Natural killer cell (primary cell): ENCODE measurements around the gene ACTR10. TPM values are rescaled to one million over a fixed set of nuclear protein-coding genes. Genes with fewer than 3 reads are reported as not detected.

Experiments
- ATAC-seq, 3 donors: fragments of 150-1000 bp in 2 of 3; fragments of 200-7000 bp in 1 of 3; cut with Tn5 transposase; 1 replicate in 1 of 3; 2 replicates in 2 of 3; pipeline ENCODE4 v1.10.0; 2021; ENCODE audit warnings: mild to moderate bottlenecking in 2 of 3, moderate library complexity in 2 of 3
- DNase-seq, 2 donors: peaks; one replicate each; pipeline versions ENCODE4 v3.0.0 to v3.0.0-alpha.2; 2013 to 2021; ENCODE audit warnings: mixed read lengths in 1 of 2
- H3K27ac ChIP-seq: one replicate; pipeline ENCODE4 v1.5.1; 2013; ENCODE audit warnings: mild to moderate bottlenecking, low read length
- H3K27me3 ChIP-seq: one replicate; pipeline ENCODE4 v1.6.1; 2013; ENCODE audit warnings: low read length; ENCODE audit not compliant: control insufficient read depth, insufficient read depth
- H3K36me3 ChIP-seq: one replicate; pipeline ENCODE4 v1.6.1; 2013; ENCODE audit warnings: low read length; ENCODE audit not compliant: control insufficient read depth, insufficient read depth
- H3K4me1 ChIP-seq: one replicate; pipeline ENCODE4 v1.6.1; 2013; ENCODE audit warnings: low read length; ENCODE audit not compliant: control insufficient read depth, insufficient read depth
- H3K4me3 ChIP-seq: one replicate; pipeline ENCODE4 v1.5.1; 2013; ENCODE audit warnings: low read length
- H3K9me3 ChIP-seq: one replicate; pipeline ENCODE4 v1.6.1; 2013; ENCODE audit warnings: low read length; ENCODE audit not compliant: control insufficient read depth, insufficient read depth
- H3K27ac Mint-ChIP-seq, 2 donors: one replicate each; pipeline ENCODE4 v1.8.0; 2022; ENCODE audit warnings: mild to moderate bottlenecking in 2 of 2, mixed read lengths in 2 of 2, moderate library complexity in 1 of 2
- H3K27me3 Mint-ChIP-seq, 2 donors: one replicate each; pipeline ENCODE4 v1.8.0; 2022; ENCODE audit warnings: low read depth in 2 of 2, mixed read lengths in 2 of 2
- H3K36me3 Mint-ChIP-seq: one replicate; pipeline ENCODE4 v1.8.0; 2022; ENCODE audit warnings: mixed read lengths
- H3K4me1 Mint-ChIP-seq, 2 donors: one replicate each; pipeline ENCODE4 v1.8.0; 2022; ENCODE audit warnings: mixed read lengths in 2 of 2
- H3K4me3 Mint-ChIP-seq: one replicate; pipeline ENCODE4 v1.8.0; 2022; ENCODE audit warnings: mild to moderate bottlenecking, moderate library complexity, mixed read lengths
- H3K9me3 Mint-ChIP-seq, 2 donors: one replicate each; pipeline ENCODE4 v1.8.0; 2022; ENCODE audit warnings: mixed read lengths in 2 of 2
- CTCF ChIP-seq: fragments of 200-600 bp; IDR thresholded peaks from one replicate; pipeline ENCODE4 v1.8.0; 2022; ENCODE audit warnings: antibody characterized with exemption
- WGBS: methylation state at CpG from one replicate; pipeline ENCODE4 v1.1.7; 2013; ENCODE audit warnings: missing lambda C conversion rate; ENCODE audit not compliant: insufficient coverage; 5-methylcytosine and 5-hydroxymethylcytosine counted together
- intact Hi-C: fragments of 100-400 bp; cut with micrococcal nuclease; formaldehyde crosslinking; loops from one replicate; pipeline ENCODE4 v1.14.2; 2022
- total RNA-seq, 4 donors: library from RNA; stranded (reverse); fragments of 120-200 nt in 1 of 4; gene quantifications; one replicate each; pipeline versions ENCODE4 v1.2.3 to v1.2.4, GENCODE V29; 2013 to 2022

Gene ACTR10
- total RNA-seq, 3 donors from 2014 or later (not counting 1 experiment from before 2014, with no cell fraction given): 58.0 to 61.0 (median 60.7) TPM

- H3K36me3 Mint-ChIP-seq: peaks cover 26% of the 10 kb centered on the region
- H3K4me1 Mint-ChIP-seq: no peaks in the 10 kb centered on the region
Observed at GRCh38 chr14:58213176-58213575, 13.2 kb downstream of the ACTR10 start.

GRCh38 chr14:58215191-58215914, 15.4 kb downstream of the ACTR10 start:
- 69% methylated on average over 2 of the region's 2 CpGs for WGBS
- no peak overlapping the region for H3K4me3 Mint-ChIP-seq
- no peak overlapping the region for H3K4me3 ChIP-seq
- no peak overlapping the region for H3K27ac Mint-ChIP-seq
- no peak for DNase-seq
- no peaks in the 10 kb centered on the region for H3K4me1 Mint-ChIP-seq
- peaks cover 54% of the 10 kb centered on the region for H3K36me3 ChIP-seq
- H3K27ac ChIP-seq: no peak overlapping the region
- no peak for TF ChIP-seq CTCF
- no peaks in the 10 kb centered on the region for H3K9me3 ChIP-seq
- H3K27me3 Mint-ChIP-seq: no peaks in the 10 kb centered on the region
- ATAC-seq: no peak
- H3K9me3 Mint-ChIP-seq: no peaks in the 10 kb centered on the region
- no peaks in the 10 kb centered on the region for H3K27me3 ChIP-seq
- intact Hi-C loops: no loop called here
- H3K4me1 ChIP-seq: no peaks in the 10 kb centered on the region
- H3K36me3 Mint-ChIP-seq: peaks cover 26% of the 10 kb centered on the region

More at GRCh38 chr14:58213176-58213575, 13.2 kb downstream of the ACTR10 start:
- TF ChIP-seq CTCF: no peak
- Histone ChIP-seq H3K36me3 (peaks cover 61% of the 10 kb centered on the region), H3K27me3 (no peaks in the 10 kb centered on the region), H3K9me3 (no peaks in the 10 kb centered on the region), H3K4me3 (no peak overlapping the region), H3K27ac (no peak overlapping the region), H3K4me1 (no peaks in the 10 kb centered on the region)
- Mint-ChIP-seq H3K27me3 (no peaks in the 10 kb centered on the region), H3K27ac (no peak overlapping the region), H3K9me3 (no peaks in the 10 kb centered on the region), H3K4me3 (no peak overlapping the region)
- intact Hi-C loops: no loop called here
- no peak for DNase-seq
- no peak for ATAC-seq

GRCh38 chr14:58216544-58216943, 16.6 kb downstream of the ACTR10 start:
- H3K9me3 Mint-ChIP-seq: no peaks in the 10 kb centered on the region

More at GRCh38 chr14:58216544-58216943, 16.6 kb downstream of the ACTR10 start:
- Histone ChIP-seq H3K9me3 (no peaks in the 10 kb centered on the region), H3K36me3 (peaks cover 48% of the 10 kb centered on the region), H3K4me1 (no peaks in the 10 kb centered on the region), H3K27me3 (no peaks in the 10 kb centered on the region), H3K27ac (no peak overlapping the region), H3K4me3 (no peak overlapping the region)
- no peak overlapping the region for H3K27ac Mint-ChIP-seq
- no peaks in the 10 kb centered on the region for H3K4me1 Mint-ChIP-seq
- no peak overlapping the region for H3K4me3 Mint-ChIP-seq
- no peak for ATAC-seq
- 100% methylated on average over 2 of the region's 2 CpGs for WGBS
- no peak for DNase-seq
- peaks cover 26% of the 10 kb centered on the region for H3K36me3 Mint-ChIP-seq
- TF ChIP-seq CTCF: no peak
- H3K27me3 Mint-ChIP-seq: no peaks in the 10 kb centered on the region
- intact Hi-C loops: no loop called here
